Activated CD8-positive, alpha-beta T cell treated with anti-CD3 and anti-CD28 coated beads for 36 hours (primary cell): ENCODE data around the gene MREG. TPM values are rescaled to one million over a fixed set of nuclear protein-coding genes. Genes with fewer than 3 reads are reported as not detected.

ENCODE experiments used
- ATAC-seq: fragments of 200-7000 bp; cut with Tn5 transposase; one replicate; pipeline ENCODE4 v1.10.0; 2021; ENCODE audit warnings: mild to moderate bottlenecking, moderate library complexity
- CTCF ChIA-PET: fragments of 350-600 bp; sonication (Branson Sonifier 250); formaldehyde crosslinking; loops from one replicate; lab custom pipeline; 2021; ENCODE audit warnings: antibody characterized with exemption; lab: Charles Lee
- POLR2A ChIA-PET: fragments of 350-600 bp; sonication (Branson Sonifier 250); formaldehyde crosslinking; loops from one replicate; lab custom pipeline; 2021; ENCODE audit warnings: antibody characterized with exemption; lab: Charles Lee
- DNase-seq: peaks from one replicate; pipeline ENCODE4 v3.0.0-alpha.2; 2020
- H3K27ac Mint-ChIP-seq: one replicate; pipeline ENCODE4 v1.8.0; 2021; ENCODE audit warnings: mild to moderate bottlenecking, mixed read lengths
- H3K27me3 Mint-ChIP-seq: one replicate; pipeline ENCODE4 v1.8.0; 2021; ENCODE audit warnings: mixed read lengths
- H3K36me3 Mint-ChIP-seq: one replicate; pipeline ENCODE4 v1.8.0; 2021; ENCODE audit warnings: low read depth, mixed read lengths
- H3K4me1 Mint-ChIP-seq: one replicate; pipeline ENCODE4 v1.8.0; 2021; ENCODE audit warnings: low read depth, mixed read lengths
- H3K4me3 Mint-ChIP-seq: one replicate; pipeline ENCODE4 v1.8.0; 2021; ENCODE audit warnings: mild to moderate bottlenecking, moderate library complexity, mixed read lengths
- H3K9me3 Mint-ChIP-seq: one replicate; pipeline ENCODE4 v1.8.0; 2021; ENCODE audit warnings: mixed read lengths
- CTCF ChIP-seq: fragments of 200-600 bp; IDR thresholded peaks from one replicate; pipeline ENCODE4 v1.8.0; 2022; ENCODE audit warnings: antibody characterized with exemption, mild to moderate bottlenecking
- intact Hi-C: fragments of 100-400 bp; cut with micrococcal nuclease; formaldehyde crosslinking; loops from one replicate; pipeline ENCODE4 v1.10.0; 2022
- total RNA-seq, 2 experiments: library from RNA; stranded (reverse); gene quantifications; one replicate each; pipeline ENCODE4 v1.2.3, GENCODE V29; 2021

Gene MREG
- total RNA-seq: 10 to 100 TPM in 1 of 2 experiments, 1 to 10 TPM in 1; 8.0 to 10.9 TPM

- POLR2A ChIA-PET: interaction anchor here (0.8 to 1.4 kb wide), 5 partner anchors 10 to 45 kb away, joined by 3 to 4 read pairs (median 4); no protein-coding TSS in a partner anchor
- Mint-ChIP-seq H3K4me3 (peak within 1 kb of the TSS; percentile 93), H3K27ac (peak within 1 kb of the TSS; percentile 79), H3K27me3 (no peaks in the 10 kb centered on the region), H3K4me1 (peaks cover 64% of the 10 kb centered on the region), H3K9me3 (peaks cover 1% of the 10 kb centered on the region), H3K36me3 (no peaks in the 10 kb centered on the region)
- TF ChIP-seq CTCF: peak; percentile 68
- CTCF ChIA-PET: interaction anchor here (0.7 to 2.4 kb wide), 10 partner anchors 10 to 101 kb away, joined by 3 to 15 read pairs (median 5); no protein-coding TSS in a partner anchor
- ATAC-seq (peak; percentile 76), DNase-seq (peak; percentile 90)
- intact Hi-C loops: no loop called here
These were observed at the start of gene MREG for GRCh38 chr2:216013080-216013909. TSS of gene MREG (minus strand) at chr2:216013551. CDS start at chr2:216013327, 224 bp downstream.

GRCh38 chr2:216059233-216059834 is 46.0 kb upstream of the MREG start:
- ChIA-PET CTCF (interaction anchor here (0.7 to 4.4 kb wide), 21 partner anchors 8 to 603 kb away, joined by 3 to 49 read pairs (median 4); partner anchors contain the start of genes PECR, TMEM169 and XRCC5), POLR2A (no interaction called here)
- H3K9me3 Mint-ChIP-seq: peaks cover 5% of the 10 kb centered on the region
- no peak overlapping the region for H3K4me3 Mint-ChIP-seq
- peaks cover 35% of the 10 kb centered on the region for H3K4me1 Mint-ChIP-seq
- H3K27me3 Mint-ChIP-seq: no peaks in the 10 kb centered on the region
- peak overlapping the region; percentile 4 for H3K27ac Mint-ChIP-seq
- TF ChIP-seq CTCF: no peak
- no peak for DNase-seq
- no peak for ATAC-seq
- intact Hi-C loops: no loop called here
- peaks cover 15% of the 10 kb centered on the region for H3K36me3 Mint-ChIP-seq

- no peak for TF ChIP-seq CTCF
- CTCF ChIA-PET: interaction anchor here (0.9 to 4.4 kb wide), 10 partner anchors 11 to 83 kb away, joined by 4 to 49 read pairs (median 7); partner anchors contain the start of gene XRCC5
- POLR2A ChIA-PET: interaction anchor here (0.9 to 1.0 kb wide), 2 partner anchors 13 to 25 kb away, joined by 3 read pairs; no protein-coding TSS in a partner anchor
- H3K4me3 Mint-ChIP-seq: peak overlapping the region; percentile 67
- no peaks in the 10 kb centered on the region for H3K27me3 Mint-ChIP-seq
- DNase-seq: peak; percentile 80
- peak; percentile 98 for ATAC-seq
- peak overlapping the region; percentile 87 for H3K27ac Mint-ChIP-seq
- intact Hi-C loops: no loop called here
- H3K36me3 Mint-ChIP-seq: peaks cover 12% of the 10 kb centered on the region
- H3K4me1 Mint-ChIP-seq: peaks cover 33% of the 10 kb centered on the region
- peaks cover 5% of the 10 kb centered on the region for H3K9me3 Mint-ChIP-seq
These were observed 44.4 kb upstream of the MREG start for GRCh38 chr2:216057688-216058193.

- no peak for TF ChIP-seq CTCF
- intact Hi-C loops: no loop called here
- ChIA-PET CTCF (interaction anchor here (1.0 kb wide), 1 partner anchor 78 kb away, joined by 3 read pairs; no protein-coding TSS in a partner anchor), POLR2A (no interaction called here)
- ATAC-seq (no peak), DNase-seq (no peak)
- H3K4me3 Mint-ChIP-seq: no peak overlapping the region
- H3K9me3 Mint-ChIP-seq: peaks cover 5% of the 10 kb centered on the region
- H3K36me3 Mint-ChIP-seq: peaks cover 12% of the 10 kb centered on the region
- peaks cover 33% of the 10 kb centered on the region for H3K4me1 Mint-ChIP-seq
- peak overlapping the region; percentile 87 for H3K27ac Mint-ChIP-seq
- no peaks in the 10 kb centered on the region for H3K27me3 Mint-ChIP-seq
These were observed 43.4 kb upstream of the MREG start for GRCh38 chr2:216056739-216057138.
